Liver (tissue), 9 donors: ENCODE data around the gene SERPINA4. TPM values are rescaled to one million over a fixed set of nuclear protein-coding genes. Genes with fewer than 3 reads are reported as not detected.
A peak's percentile ranks its signal among the peaks of the same experiment; 100 is the strongest.

ENCODE experiments used
- DNase-seq: peaks from one replicate; pipeline ENCODE4 v3.0.0-alpha.2; 2017; ENCODE audit warnings: low spot score
- H3K27ac ChIP-seq, 2 donors: one replicate each; pipeline ENCODE4 v1.7.0; 2013; ENCODE audit warnings: inconsistent platforms in 2 of 2, low read length in 2 of 2, control low read depth in 1 of 2, low read depth in 1 of 2, mild to moderate bottlenecking in 1 of 2
- H3K27me3 ChIP-seq, 4 donors: one replicate each; pipeline versions ENCODE4 v1.6.1 to v1.7.0; 2013; ENCODE audit warnings: low read length in 3 of 4, inconsistent platforms in 1 of 4, mild to moderate bottlenecking in 1 of 4, moderate library complexity in 1 of 4; ENCODE audit not compliant: control insufficient read depth in 4 of 4, insufficient read depth in 4 of 4
- H3K36me3 ChIP-seq, 4 donors: one replicate each; pipeline versions ENCODE4 v1.6.1 to v1.7.0; 2013; ENCODE audit warnings: low read length in 3 of 4, mild to moderate bottlenecking in 3 of 4, low read depth in 1 of 4, moderate library complexity in 1 of 4; ENCODE audit not compliant: control insufficient read depth in 4 of 4, insufficient read depth in 3 of 4
- H3K4me1 ChIP-seq, 4 donors: one replicate each; pipeline versions ENCODE4 v1.6.1 to v1.7.0; 2013; ENCODE audit warnings: low read length in 3 of 4, mild to moderate bottlenecking in 3 of 4, moderate library complexity in 1 of 4; ENCODE audit not compliant: control insufficient read depth in 4 of 4, insufficient read depth in 4 of 4
- H3K4me3 ChIP-seq, 3 donors: one replicate each; pipeline versions ENCODE4 v1.6.1 to v1.7.0; 2013; ENCODE audit warnings: low read length in 3 of 3, control low read depth in 1 of 3, low read depth in 1 of 3, mild to moderate bottlenecking in 1 of 3
- H3K9ac ChIP-seq, 2 donors: one replicate each; pipeline ENCODE4 v1.7.0; 2013; ENCODE audit warnings: low read length in 2 of 2, mild to moderate bottlenecking in 2 of 2, moderate library complexity in 2 of 2, control low read depth in 1 of 2, low read depth in 1 of 2
- H3K9me3 ChIP-seq, 4 donors: one replicate each; pipeline versions ENCODE4 v1.6.1 to v1.7.0; 2013; ENCODE audit warnings: low read length in 3 of 4; ENCODE audit not compliant: control insufficient read depth in 4 of 4
- EGR1 ChIP-seq, 2 donors: IDR thresholded peaks; 2 replicates each; pipeline ENCODE4 v1.6.1; 2016 to 2018; ENCODE audit warnings: antibody characterized with exemption in 2 of 2, low read depth in 2 of 2
- FOXA1 ChIP-seq: IDR thresholded peaks from 2 replicates; pipeline ENCODE4 v1.6.1; 2016; ENCODE audit warnings: antibody characterized with exemption
- FOXA2 ChIP-seq: IDR thresholded peaks from 2 replicates; pipeline ENCODE4 v1.6.1; 2016; ENCODE audit warnings: antibody characterized with exemption
- HNF4A ChIP-seq, 2 donors: conservative IDR thresholded peaks; 2 replicates each; pipeline ENCODE4 v1.6.1; 2016; ENCODE audit warnings: antibody characterized with exemption in 2 of 2, mild to moderate bottlenecking in 2 of 2
- HNF4G ChIP-seq: IDR thresholded peaks from 2 replicates; pipeline ENCODE4 v1.6.1; 2016; ENCODE audit warnings: antibody characterized with exemption
- JUND ChIP-seq, 2 donors: IDR thresholded peaks; 2 replicates each; pipeline ENCODE4 v1.6.1; 2016; ENCODE audit warnings: antibody characterized with exemption in 2 of 2
- NR2F2 ChIP-seq: IDR thresholded peaks from 2 replicates; pipeline ENCODE4 v1.6.1; 2016; ENCODE audit warnings: antibody characterized with exemption
- RAD21 ChIP-seq, 2 donors: IDR thresholded peaks; 2 replicates each; pipeline ENCODE4 v1.6.1; 2016; ENCODE audit warnings: antibody characterized with exemption in 2 of 2, mild to moderate bottlenecking in 2 of 2
- RXRA ChIP-seq, 2 donors: IDR thresholded peaks; 2 replicates each; pipeline ENCODE4 v1.6.1; 2017 to 2018; ENCODE audit warnings: antibody characterized with exemption in 2 of 2, mild to moderate bottlenecking in 1 of 2
- YY1 ChIP-seq: IDR thresholded peaks from 2 replicates; pipeline ENCODE4 v1.6.1; 2016; ENCODE audit warnings: antibody characterized with exemption, mild to moderate bottlenecking
- WGBS: extraction: QIAGEN DNeasy Blood & Tissue Kit; methylation state at CpG from one replicate; pipeline ENCODE4 v1.1.7; 2013; 5-methylcytosine and 5-hydroxymethylcytosine counted together
- polyA plus RNA-seq, 2 donors: library from polyadenylated mRNA; stranded (reverse) in 1 of 2; unstranded in 1 of 2; fragments of 200-250 nt in 1 of 2; fragments of >200 nt in 1 of 2; fragmentation: Nextera tagmentation in 1 of 2; extraction: Ambion mirVana in 1 of 2; gene quantifications; one replicate each; pipeline versions ENCODE4 v1.2.1 to v1.2.3, GENCODE V29; 2013 to 2015
- total RNA-seq, 2 donors: library from RNA; depleted of rRNA; stranded (reverse); fragments of >200 nt; gene quantifications; one replicate each; pipeline ENCODE4 v1.2.3, GENCODE V29; 2014
- TF ChIP-seq, protein P1 (sequence below): IDR thresholded peaks from 2 replicates; pipeline ENCODE4 v1.6.1; 2016; ENCODE audit warnings: antibody characterized with exemption
- TF ChIP-seq, protein P2 (sequence below): fragments of 150-350 bp; IDR thresholded peaks from 2 replicates; pipeline ENCODE4 v1.5.1; 2017; ENCODE audit warnings: improper control_type of control experiment, low read depth, low read length; ENCODE audit not compliant: missing input control
- TF ChIP-seq, protein P3 (sequence below): IDR thresholded peaks from 2 replicates; pipeline ENCODE4 v1.6.1; 2016; ENCODE audit warnings: antibody characterized with exemption
- TF ChIP-seq, protein P4 (sequence below): IDR thresholded peaks from 2 replicates; pipeline ENCODE4 v1.6.1; 2016; ENCODE audit warnings: antibody characterized with exemption
- TF ChIP-seq, protein P5 (sequence below): IDR thresholded peaks from 2 replicates; pipeline ENCODE4 v1.6.1; 2016; ENCODE audit warnings: antibody characterized with exemption, mild to moderate bottlenecking
- donor health status: healthy.
- donor health status: healthy.
- donor health status: healthy.
- donor health status: healthy.
- donor health status: healthy.

SERPINA4 gene
- total and polyA plus RNA-seq, 4 donors: 50.5 to 150 (median 74.0) TPM

DNA sequence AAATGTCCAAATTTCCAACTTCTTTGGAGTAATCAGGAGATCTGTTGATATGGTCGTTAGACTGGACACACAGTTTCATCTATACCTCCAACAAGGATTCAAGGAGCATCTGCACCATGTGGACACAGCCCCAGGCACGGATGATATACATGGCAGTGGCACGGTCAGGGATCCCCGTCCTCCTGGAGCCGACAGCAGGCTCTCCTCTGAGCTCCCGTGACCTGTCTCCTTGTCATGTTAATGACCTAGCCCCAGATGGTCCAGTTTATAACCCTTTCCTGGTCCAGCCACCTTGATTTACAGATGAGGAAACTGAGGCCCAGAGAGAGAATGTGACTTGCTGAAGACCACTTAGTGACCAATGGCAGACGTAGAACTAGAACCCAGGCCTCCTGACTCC, 16.5 kb upstream of the SERPINA4 start:
- Histone ChIP-seq H3K27ac (no peak overlapping the region), H3K4me1 (peaks cover 6 to 22% (median 16%) of the 10 kb centered on the region in 4 donors), H3K27me3 (no peaks in the 10 kb centered on the region), H3K9ac (no peak overlapping the region), H3K4me3 (no peak overlapping the region), H3K9me3 (peaks cover 0 to 5% (median 2%) of the 10 kb centered on the region in 4 donors), H3K36me3 (no peaks in the 10 kb centered on the region)
- TF ChIP-seq FOXA1 (no peak), RXRA (IDR thresholded peaks at IDR 0.05) (no peak), FOXA2 (no peak), YY1 (no peak), EGR1 (IDR thresholded peaks at IDR 0.05; ENCODE audit: low read depth in 2 of 2) (no peak)
- TF ChIP-seq, protein P1, sequence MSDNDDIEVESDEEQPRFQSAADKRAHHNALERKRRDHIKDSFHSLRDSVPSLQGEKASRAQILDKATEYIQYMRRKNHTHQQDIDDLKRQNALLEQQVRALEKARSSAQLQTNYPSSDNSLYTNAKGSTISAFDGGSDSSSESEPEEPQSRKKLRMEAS: no peak
- TF ChIP-seq, protein P2, sequence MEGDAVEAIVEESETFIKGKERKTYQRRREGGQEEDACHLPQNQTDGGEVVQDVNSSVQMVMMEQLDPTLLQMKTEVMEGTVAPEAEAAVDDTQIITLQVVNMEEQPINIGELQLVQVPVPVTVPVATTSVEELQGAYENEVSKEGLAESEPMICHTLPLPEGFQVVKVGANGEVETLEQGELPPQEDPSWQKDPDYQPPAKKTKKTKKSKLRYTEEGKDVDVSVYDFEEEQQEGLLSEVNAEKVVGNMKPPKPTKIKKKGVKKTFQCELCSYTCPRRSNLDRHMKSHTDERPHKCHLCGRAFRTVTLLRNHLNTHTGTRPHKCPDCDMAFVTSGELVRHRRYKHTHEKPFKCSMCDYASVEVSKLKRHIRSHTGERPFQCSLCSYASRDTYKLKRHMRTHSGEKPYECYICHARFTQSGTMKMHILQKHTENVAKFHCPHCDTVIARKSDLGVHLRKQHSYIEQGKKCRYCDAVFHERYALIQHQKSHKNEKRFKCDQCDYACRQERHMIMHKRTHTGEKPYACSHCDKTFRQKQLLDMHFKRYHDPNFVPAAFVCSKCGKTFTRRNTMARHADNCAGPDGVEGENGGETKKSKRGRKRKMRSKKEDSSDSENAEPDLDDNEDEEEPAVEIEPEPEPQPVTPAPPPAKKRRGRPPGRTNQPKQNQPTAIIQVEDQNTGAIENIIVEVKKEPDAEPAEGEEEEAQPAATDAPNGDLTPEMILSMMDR: no peak
- 80% methylated on average over 7 of the region's 7 CpGs for WGBS
- DNase-seq: peak; percentile 23

DNA sequence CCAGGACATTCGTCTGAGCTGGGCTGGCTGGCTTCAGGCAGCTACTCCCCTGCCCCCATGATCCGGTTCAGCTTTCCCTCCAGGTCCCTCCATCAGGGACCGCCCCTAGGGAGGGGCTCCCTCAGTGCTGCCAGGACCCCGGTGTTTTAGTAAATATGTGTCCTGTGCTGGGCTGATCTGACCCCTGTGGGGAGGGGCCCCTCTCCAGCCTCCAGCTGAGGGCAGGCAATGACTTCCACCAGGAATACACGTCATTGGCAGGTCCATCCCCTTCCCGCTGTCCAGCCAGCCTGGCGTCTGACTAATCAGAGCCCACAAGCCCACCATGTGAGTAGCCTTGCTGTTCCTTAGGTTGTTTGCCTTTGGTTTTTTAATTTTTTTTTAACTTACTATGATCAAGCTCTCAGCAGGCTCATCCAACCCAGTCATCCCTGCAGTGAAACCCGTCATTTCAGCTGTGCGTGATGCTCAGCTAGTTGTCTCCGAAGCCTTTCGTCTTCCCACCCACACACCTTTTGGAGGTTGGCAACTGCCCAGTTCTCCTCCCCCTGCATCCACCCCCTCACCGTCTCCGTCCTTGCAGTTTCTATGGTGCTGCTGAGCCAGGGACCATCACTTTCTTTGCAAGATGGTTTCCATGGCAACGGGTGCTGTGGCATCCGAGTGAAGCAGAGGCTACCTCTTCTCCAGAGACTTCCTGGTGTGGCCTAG, 16.0 kb upstream of the SERPINA4 start:
- 70% methylated on average over 15 of the region's 15 CpGs for WGBS
- TF ChIP-seq, protein P2: no peak
- no peaks in the 10 kb centered on the region for H3K27me3 ChIP-seq
- H3K36me3 ChIP-seq: no peaks in the 10 kb centered on the region
- peak; percentile 34 for DNase-seq
- H3K9ac ChIP-seq: no peak overlapping the region
- H3K9me3 ChIP-seq: peaks cover 0 to 5% (median 2%) of the 10 kb centered on the region in 4 donors
- no peak overlapping the region for H3K27ac ChIP-seq
- peaks cover 6 to 18% (median 16%) of the 10 kb centered on the region in 4 donors for H3K4me1 ChIP-seq
- no peak overlapping the region for H3K4me3 ChIP-seq

DNA sequence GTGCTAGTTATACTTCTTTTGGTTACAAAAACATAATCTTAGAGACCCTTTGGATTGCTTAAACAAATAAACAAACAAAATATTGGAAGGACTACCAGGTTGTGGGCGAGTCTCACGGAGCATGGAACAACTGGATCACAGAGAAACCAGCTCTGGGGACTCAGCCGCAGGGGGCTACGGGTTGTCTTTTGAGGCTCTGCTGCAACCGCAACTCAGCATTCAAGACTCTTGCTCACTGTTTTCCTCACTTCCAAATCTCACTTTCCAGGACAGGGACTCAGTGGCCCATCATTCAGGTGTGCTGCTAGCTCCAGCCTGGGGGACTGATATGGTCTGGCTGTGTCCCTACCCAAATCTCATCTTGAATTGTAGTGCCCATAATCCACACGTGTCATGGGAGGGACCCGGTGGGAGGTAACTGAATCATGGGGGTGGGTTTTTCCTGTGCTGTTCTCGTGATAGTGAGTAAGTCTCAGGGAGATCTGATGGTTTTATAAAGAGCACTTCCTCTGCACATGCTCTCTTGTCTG, 14.0 kb upstream of the SERPINA4 start:
- H3K4me3 ChIP-seq: no peak overlapping the region
- DNase-seq: no peak
- peaks cover 0 to 5% (median 2%) of the 10 kb centered on the region in 4 donors for H3K9me3 ChIP-seq
- H3K4me1 ChIP-seq: peaks cover 6 to 17% (median 16%) of the 10 kb centered on the region in 4 donors
- H3K9ac ChIP-seq: no peak overlapping the region
- 93% methylated on average over 8 of the region's 8 CpGs for WGBS
- H3K27ac ChIP-seq: no peak overlapping the region
- no peaks in the 10 kb centered on the region for H3K27me3 ChIP-seq
- H3K36me3 ChIP-seq: no peaks in the 10 kb centered on the region
- TF ChIP-seq HNF4G (no peak), HNF4A (conservative IDR thresholded peaks at IDR 0.05) (no peak), JUND (IDR thresholded peaks at IDR 0.05) (no peak), RXRA (IDR thresholded peaks at IDR 0.05) (no peak), FOXA1 (no peak), FOXA2 (no peak), EGR1 (IDR thresholded peaks at IDR 0.05; ENCODE audit: low read depth in 2 of 2) (no peak), NR2F2 (no peak), RAD21 (IDR thresholded peaks at IDR 0.05) (no peak)
- TF ChIP-seq, protein P3, sequence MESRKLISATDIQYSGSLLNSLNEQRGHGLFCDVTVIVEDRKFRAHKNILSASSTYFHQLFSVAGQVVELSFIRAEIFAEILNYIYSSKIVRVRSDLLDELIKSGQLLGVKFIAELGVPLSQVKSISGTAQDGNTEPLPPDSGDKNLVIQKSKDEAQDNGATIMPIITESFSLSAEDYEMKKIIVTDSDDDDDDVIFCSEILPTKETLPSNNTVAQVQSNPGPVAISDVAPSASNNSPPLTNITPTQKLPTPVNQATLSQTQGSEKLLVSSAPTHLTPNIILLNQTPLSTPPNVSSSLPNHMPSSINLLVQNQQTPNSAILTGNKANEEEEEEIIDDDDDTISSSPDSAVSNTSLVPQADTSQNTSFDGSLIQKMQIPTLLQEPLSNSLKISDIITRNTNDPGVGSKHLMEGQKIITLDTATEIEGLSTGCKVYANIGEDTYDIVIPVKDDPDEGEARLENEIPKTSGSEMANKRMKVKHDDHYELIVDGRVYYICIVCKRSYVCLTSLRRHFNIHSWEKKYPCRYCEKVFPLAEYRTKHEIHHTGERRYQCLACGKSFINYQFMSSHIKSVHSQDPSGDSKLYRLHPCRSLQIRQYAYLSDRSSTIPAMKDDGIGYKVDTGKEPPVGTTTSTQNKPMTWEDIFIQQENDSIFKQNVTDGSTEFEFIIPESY: no peak
- TF ChIP-seq, protein P4, sequence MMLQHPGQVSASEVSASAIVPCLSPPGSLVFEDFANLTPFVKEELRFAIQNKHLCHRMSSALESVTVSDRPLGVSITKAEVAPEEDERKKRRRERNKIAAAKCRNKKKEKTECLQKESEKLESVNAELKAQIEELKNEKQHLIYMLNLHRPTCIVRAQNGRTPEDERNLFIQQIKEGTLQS: no peak
- TF ChIP-seq, protein P1: no peak
- TF ChIP-seq, protein P5, sequence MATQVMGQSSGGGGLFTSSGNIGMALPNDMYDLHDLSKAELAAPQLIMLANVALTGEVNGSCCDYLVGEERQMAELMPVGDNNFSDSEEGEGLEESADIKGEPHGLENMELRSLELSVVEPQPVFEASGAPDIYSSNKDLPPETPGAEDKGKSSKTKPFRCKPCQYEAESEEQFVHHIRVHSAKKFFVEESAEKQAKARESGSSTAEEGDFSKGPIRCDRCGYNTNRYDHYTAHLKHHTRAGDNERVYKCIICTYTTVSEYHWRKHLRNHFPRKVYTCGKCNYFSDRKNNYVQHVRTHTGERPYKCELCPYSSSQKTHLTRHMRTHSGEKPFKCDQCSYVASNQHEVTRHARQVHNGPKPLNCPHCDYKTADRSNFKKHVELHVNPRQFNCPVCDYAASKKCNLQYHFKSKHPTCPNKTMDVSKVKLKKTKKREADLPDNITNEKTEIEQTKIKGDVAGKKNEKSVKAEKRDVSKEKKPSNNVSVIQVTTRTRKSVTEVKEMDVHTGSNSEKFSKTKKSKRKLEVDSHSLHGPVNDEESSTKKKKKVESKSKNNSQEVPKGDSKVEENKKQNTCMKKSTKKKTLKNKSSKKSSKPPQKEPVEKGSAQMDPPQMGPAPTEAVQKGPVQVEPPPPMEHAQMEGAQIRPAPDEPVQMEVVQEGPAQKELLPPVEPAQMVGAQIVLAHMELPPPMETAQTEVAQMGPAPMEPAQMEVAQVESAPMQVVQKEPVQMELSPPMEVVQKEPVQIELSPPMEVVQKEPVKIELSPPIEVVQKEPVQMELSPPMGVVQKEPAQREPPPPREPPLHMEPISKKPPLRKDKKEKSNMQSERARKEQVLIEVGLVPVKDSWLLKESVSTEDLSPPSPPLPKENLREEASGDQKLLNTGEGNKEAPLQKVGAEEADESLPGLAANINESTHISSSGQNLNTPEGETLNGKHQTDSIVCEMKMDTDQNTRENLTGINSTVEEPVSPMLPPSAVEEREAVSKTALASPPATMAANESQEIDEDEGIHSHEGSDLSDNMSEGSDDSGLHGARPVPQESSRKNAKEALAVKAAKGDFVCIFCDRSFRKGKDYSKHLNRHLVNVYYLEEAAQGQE: no peak
